GM21447 (cell line): Measurements from ENCODE around the gene SMAD7.

Experiments
- ATAC-seq: cut with Tn5 transposase; IDR thresholded peaks from one replicate; pipeline ENCODE4 v1.9.1; 2021; ENCODE audit not compliant: unreplicated experiment

SMAD7 gene

DNA sequence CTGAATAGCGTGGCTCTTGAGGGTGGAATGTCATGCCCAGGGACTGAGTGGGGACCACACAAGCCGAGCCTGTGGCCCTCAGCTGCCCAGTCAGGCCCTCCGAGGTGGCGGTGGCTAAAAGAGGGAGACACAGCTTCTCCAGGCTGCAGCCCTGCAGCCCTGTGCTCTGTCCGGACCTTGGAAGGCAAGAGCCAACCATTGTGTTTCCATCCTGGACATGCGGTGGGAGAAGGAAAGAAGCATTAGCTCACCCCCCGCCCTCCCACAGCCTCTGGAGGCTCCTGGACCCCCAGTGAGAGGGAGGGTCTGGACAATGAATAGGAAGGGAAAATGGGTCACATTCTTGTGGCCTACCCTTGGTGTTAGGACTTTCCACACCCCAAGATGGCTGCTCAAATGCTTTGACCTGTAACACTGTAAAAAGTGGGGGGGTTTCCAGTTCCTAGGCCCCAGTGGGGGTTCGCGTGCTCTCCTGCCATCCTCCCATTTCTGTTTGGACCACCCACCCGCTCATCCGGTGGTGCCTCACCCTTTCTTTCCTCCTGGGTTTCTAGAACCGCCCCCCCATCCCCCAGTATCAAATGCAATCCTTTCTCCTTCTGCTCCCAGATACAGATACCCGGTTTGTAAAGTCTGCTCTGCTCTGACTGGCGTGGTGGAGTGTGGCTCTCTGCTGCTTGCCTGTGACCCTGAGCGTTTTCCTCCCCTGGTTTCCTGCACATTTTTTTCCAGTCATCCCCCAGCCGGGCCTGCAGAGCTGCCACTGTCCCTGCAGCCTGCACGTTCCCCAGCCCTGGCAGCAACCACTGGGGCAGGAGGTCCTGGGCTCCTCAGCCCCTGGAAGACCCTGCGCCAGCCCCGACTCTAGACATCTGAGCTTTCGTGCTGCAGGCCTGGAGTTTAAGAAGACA is 36.3 kb upstream of the SMAD7 start:
- no peak for ATAC-seq

DNA sequence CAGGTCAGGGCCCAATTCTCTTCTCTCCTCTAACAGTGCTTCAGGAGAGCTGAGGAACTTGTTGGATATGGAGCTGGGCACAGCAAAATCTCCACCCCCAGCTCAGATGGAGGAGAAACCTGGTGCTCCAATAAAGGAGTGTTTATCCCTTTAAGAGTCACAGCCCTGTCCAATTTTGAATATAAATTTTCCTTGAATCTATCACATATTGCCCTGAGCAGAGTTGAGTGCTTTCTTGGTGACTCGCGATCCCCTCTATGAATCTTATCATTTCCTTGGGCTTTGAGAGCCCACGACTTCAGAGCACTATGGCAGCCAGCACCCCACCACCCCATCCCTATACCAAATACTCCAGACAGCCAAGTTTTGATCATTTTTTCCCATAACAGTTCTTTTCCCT is 34.4 kb upstream of the SMAD7 start:
- no peak for ATAC-seq

DNA sequence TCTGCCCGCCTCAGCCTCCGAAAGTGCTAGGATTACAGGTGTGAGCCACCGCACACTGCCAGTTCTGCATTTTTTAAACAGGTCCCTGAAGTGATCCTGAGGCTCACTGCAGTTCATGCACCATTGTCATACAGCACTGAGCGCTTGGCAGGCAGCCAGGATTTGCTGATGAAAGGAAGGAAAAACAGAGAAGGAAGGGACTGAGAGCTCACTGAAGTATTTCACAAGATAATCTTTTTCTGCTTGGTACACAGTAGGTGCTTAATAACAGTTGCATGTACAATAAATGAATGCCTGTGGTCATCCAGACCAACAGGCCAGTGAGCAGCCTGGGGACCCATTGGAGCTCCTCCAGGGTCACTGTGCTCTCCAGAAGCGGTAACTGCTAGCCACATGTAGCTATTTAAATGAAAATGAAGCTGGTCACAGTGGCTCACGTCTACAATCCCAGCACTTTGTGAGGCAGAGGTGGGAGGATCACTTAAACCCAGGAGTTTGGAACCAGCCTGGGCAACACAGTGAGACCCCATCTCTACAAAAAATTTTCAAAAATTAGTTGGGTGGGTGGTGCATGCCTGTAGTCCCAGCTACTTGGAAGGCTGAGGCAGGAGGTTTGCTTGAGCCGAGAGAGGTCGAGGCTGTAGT is 33.1 kb upstream of the SMAD7 start:
- ATAC-seq = no peak

DNA sequence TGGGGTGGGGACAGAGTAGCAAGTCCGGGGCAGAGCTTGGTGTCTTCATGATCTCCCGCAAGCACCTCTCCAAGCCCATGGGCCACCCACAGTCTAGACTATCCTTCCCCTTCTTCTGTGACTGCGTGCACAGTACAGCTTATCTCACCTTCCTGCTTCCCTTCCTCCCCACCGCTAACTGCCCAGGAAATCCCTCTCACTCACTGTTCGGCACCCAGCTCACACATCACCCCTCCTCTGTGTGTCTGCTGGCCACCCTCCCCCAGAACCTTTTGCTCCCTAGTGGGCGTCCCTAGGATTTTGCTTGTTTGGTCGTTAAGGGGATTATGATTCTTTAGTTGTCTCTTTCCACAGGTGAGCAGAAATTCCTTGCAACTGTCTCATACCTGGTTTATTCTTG is 31.5 kb upstream of the SMAD7 start:
- ATAC-seq = no peak

DNA sequence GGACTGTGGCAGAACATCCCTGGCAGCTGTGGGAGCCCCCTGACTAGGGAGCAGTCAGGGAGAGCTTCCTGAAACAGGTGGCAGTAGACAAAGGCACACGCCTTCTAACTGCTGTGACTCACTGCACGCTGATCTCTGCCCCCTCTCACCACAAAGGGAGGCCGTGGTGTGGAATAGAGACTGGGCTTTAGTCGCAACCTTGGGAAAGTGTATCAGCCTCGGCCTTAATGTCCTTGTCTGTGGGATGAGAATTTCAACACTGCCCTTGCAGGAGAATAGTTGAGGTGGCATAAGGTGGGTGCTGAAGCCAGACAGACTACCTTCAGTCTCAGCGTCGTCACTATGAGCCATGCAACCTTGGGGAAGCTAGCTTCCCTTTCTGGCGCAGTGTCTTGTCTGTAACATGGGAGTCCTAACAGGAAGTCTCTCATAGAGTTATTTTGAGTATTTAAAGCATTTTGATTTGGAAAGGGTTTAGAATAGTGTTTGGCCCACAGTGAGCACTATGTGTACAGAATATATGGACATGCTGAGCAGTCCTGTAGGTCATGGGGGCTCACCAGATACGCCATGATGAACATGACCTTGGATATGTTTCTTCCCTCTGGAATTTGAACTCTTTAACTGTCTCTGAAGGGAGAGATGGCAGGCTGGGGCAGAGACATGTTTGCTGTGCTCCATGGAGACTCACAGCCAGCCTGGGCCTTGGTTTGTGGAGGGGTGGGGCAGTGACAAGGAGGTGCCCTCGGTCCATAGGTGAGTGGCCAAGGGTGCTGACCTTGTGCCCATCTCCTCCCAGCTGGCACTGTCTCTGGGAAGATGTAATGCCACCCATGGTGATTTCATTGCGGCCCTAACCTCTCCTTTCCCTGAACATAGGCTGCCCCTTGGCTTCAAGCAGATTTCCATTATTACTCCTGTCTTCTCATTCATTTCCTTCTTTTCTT is 29.5 kb upstream of the SMAD7 start:
- ATAC-seq = no peak

DNA sequence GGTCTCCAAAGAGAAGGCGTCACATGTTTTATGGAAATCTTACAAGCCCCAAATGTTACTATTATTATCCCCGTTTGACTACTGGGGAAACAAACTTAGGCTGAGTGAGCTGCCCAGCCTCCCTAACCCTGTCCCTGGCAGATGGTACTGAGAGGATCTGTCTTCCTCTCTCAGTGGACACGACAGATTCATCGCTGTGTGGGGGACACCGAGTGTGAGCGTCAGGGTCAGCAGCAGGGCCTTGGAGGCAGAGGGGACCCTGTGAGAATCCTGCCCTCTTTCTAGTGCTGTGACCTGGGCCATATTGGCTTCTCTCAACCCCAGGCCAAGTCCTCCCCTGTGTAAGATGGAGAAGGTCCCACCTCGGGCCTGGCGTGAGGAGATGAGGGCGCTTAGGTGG is 27.1 kb upstream of the SMAD7 start:
- ATAC-seq = no peak

DNA sequence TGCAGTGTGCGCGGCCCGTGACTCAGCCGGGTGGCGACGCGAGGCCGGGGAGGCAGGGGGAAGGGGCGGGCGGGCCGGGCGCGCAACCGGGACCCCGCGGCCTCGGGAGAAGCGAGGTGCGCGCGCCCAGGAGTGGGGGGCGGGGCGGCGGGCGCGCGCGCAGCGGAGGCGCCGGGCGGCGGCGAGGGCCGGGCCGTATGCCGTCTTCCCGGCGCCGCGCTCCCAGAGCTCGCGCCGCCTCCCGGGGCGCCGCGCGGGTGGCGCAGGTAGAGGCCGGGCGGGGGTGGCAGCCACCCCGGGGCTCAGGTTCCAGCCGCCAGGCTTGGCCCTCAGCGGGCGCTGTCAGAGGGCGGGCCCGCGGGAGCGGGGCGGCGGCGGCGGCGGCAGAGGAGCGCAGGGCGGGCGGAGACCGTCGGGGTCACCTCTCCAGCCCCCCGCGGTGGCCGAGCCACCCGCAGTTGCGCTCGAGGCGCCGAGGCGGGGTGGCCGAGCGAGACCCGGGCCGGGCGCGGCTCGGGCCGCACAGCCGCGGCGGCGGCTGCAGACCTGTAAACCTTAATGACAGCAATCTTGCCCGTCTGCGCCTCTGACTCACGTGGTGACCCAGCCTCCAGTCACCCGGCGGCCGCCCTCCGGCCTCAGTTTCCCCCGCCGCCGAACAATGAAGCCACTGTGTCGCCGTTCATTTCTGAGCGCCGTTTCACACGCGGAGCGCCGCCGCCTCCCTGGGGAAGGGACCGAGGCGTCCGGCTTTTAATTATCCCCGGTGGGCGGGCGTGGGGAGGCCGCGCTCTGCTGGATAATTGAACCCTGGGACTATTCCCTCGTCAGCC is 25.3 kb upstream of the SMAD7 start:
- ATAC-seq = peak; percentile 48

DNA sequence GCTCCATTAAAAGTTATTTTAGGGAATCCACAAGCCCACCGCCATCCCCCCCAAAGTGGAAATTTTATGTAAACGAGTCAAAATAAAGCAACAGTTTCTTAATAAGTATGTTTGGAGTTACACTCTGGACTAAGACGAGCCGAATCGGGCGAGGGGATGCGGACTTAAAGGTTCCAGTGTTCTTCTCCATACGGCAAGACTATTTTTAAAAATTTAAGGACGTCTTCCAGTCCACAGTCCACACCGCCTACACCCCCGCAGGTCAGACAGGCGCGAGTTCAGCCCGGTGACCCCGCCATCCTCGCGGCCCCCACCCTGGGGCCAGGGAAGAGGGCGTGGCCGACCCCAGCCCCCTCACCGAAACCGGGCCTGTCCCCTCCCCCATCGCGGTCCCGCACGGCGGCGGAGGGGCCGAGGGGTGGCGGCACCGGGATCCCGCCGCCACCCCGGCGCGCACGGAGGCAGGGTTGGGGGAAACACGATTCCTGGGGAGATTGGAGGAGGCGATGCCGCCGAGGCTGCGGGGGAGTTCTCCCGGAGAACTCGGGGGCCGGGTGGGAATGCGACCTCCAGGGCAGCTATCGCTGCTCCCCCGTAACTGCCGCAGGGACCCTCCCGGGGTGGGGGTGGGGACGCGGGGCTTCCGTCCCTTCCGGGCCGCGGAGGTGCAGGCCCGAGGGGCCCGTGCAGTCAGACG is 24.5 kb upstream of the SMAD7 start:
- ATAC-seq = peak; percentile 6

DNA sequence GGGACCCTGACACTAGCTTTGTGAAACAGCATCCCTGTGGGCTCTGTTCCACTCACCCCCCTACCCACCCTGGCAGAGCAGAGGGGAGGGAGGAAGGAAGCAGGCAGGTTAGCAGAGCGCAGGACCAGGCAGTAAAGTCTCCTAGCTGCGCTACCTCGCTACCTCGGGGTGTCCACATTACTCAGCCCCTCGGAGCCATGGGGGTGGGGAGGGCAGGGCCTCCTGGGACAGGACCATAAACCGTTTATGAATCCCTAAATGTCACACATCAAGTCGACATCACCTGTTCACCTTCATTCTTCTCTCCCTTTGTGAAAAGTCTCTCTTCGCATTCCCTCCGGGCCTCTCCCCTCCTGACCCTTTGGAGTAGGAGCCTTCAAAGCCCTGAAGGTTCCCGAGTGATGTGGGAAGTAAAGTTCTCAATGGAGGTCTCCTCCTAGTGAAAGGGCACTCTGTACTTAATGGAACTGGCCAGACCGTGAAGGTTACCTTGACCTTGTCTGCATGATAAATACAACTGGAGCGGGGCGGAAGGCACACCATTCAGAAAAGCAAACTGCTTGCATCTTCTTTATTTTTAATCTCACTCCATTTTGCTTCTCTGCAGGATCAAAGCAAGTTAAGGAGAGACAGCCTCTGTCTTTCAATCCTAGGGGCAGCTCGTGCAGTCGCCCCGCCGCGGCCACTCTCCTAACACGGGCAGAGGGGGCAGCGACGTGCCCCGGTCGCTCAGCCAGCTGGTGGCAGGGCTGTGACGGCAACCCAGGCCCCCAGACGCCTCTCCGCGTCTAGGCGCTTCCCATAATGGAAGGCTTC is 23.7 kb upstream of the SMAD7 start:
- no peak for ATAC-seq

DNA sequence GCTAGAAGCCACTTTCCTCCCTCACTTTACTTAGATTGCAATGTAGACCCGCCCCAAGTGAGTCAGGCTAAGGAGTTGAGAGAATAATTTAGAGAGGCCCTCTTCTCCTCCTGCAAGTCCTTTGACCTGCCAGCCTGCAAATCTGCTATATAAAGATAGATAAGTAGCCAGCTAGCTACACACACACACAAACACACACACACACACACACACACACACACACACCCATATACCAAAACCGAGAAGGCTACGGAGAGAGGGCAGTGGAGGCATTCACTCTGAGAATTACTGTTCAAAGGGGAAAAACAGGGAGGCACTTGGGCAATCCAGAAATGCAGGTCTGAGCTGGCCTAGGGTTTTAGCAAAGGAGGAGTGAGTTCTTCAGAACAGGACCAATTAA is 23.0 kb upstream of the SMAD7 start:
- no peak for ATAC-seq

DNA sequence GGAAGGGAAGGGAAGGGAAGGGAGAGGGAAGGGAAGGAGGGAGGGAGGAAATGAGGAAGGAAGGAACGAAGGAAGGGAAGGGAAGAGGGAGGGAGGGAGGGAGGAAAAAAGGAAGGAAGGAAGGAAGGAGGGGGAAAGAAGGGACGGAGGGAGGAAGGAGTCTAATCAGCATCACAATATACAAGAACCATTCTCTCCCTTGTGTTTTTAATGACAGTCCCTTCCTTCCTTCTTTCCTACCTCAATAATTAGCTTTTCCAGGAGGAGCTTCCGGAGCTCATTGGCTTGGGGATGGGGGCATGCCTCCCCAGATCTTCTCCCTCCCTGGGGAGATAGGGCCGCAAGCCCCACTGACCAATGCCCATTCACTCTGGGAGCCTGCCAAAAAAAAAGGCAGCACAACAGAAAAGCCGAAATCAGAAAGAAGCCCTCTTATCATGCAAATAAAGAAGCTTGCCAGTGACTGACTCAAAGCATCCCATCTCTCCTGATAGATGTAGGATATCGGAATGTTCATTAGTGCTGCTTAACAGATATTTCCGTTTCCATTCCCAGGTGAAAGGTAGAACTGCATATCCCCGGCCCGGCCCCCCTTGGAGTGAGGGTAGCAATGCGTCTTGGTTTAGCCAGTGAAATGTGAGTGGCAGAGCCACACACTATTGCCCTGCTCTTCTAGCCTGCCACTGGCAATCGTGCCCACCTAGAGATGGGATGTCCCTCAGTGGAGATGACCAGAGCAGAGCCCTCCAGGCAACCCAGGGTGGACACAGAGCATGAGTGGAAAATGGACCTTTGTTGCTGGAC is 17.8 kb upstream of the SMAD7 start:
- no peak for ATAC-seq

DNA sequence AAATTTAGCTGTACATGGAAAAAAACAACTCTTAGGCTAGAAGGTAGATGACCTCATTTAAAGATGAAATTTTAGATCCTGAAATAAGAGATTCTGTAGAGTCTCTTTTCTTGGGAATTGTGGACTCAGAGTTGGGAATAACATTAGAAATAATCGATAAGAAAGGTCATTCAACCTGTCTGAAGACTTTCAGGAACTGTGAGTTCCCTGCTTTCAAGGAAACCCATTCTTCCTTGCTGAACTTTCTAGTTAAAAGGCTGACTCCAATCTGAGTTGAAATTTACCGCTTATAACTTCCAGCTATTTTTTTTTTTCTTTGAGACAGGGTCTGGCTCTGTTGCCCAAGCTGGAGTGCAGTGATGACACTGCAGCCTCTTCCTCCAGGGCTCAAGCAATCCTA is 16.8 kb upstream of the SMAD7 start:
- ATAC-seq = no peak

DNA sequence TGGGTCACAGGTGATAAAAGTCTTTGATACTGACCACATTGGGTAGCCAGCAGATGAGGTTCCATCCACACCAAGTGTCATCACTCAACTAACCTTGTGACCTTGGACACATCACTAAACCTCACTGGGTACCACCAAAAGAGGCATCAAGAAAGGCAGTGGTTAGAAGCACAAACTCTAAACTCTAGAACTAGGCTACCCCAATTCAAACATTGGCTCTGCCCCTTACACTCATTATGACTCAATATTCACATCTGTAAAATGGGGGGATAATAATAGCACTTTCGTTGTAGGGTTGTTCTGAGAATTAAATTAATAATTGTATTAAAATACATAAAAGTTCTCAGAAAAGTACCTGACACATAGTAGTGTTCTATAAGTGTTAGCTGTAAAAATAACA is 15.8 kb upstream of the SMAD7 start:
- no peak for ATAC-seq

DNA sequence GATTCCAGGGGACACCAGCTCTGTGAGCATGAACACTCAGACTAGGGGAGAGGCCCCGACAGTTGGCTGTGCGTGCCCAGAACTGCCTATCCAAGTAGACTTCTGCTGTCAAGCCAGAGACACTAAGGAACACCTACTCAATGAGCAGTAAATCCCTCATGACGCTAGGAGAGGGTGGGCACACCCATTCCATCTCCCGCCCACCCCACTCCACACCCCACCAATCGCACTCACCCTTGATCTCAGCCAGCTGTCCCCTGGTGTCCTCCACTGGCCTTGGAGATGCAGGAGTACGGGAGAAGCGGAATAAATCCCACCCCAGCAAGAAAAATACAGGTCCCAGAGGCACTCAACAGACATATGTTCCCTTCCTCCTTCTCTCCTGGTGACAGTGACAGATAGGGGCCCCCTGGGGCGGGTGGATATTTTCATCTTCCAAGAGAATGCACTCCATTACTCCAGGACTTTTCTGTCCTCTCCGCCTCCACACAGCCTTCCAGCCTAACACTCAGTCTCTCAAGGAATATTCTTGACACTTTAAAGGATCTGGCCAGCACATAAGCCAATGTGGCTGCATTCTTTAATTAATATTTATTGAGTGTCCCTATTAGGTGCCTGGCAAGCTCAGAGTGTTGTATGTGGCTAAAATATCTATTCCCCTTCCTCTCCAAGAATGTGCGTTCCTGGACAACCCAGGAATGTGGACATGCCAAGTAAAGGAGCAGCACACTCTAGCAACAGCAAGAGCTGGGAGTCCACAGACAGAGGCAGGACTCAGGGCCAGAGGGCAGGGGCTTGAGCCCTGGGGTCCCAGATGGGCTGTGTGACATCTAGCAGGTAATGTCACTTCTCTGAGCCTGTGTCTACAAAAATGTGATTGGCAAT is 13.1 kb upstream of the SMAD7 start:
- ATAC-seq = no peak

DNA sequence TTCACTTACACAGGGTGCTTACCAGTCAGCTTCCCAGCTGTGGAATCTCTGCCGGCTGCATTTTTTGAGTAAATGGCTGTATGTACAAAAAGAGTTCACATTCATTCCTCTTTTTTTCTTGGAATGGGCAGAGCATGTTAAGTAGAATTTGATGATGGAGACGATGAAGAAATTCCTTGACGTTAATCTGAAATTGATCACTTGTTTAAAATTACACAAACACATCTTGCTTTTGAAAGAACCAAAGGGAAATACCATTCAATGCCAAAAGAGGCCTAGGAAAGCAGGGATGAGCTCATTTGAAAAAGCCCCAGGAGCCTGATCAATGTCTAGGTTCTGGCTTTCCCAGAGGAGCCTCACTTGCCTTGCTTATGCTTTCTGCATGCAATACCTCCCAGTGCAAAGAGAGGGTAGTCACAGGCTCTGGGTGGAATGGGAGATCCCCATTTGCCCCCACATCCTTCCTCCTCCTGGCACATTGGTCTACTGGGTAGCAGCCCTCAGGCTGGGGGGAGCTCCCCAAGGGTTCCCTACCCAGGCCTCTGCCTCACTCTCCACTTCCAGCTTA is 12.3 kb upstream of the SMAD7 start:
- no peak for ATAC-seq

DNA sequence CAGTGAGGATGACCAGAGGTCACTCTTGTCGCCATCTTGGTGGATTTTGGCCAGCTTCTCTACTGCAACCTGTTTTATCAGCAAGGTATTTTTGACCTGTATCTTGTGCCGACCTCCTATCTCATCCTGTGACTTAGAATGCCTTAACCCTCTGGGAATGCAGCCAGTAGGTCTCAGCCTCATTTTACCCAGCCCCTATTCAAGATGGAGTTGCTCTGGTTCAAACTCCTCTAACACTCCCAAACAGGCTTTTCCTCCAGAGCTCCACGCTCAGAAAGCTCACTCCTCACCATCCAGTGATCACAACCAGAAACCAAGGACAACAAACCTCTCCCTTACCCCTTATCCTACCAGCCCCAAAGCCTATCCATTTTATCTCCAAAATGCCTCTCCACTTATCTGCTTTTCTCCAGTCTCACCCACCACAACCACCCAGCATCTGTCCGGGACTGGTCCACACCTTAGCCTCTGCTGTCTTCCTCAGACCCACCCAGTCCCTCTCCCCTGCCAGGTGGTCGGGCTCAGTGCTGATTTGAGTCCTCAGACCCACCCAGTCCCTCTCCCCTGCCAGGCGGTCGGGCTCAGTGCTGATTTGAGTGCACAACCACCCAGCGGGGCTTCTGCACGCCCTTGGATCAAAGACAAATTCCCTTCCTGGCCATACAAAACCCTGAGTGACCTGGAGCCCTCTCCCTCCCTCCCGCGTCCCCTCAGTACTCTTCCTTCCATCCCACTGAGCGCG is 11.7 kb upstream of the SMAD7 start:
- ATAC-seq = no peak
